Activated CD4-positive, alpha-beta T cell treated with anti-CD3 and anti-CD28 coated beads, Interleukin-2, Interleukin-6, amounts not matched to agents 100 ng/mL and 50 ng/mL, durations not matched to agents 16 hours and 8 hours (primary cell): ENCODE data around the gene RSPH1.

Experiments used
- DNase-seq: peaks from one replicate; pipeline ENCODE4 v3.0.0-alpha.2; 2020

RSPH1 gene

GRCh38 chr21:42461881-42462877 lies 33.8 kb downstream of the RSPH1 start:
- DNase-seq = no peak

- DNase-seq = no peak
Measured at GRCh38 chr21:42461185-42461520, 34.9 kb downstream of the RSPH1 start.

GRCh38 chr21:42460391-42461184 lies 35.4 kb downstream of the RSPH1 start:
- DNase-seq = peak; percentile 20

- no peak for DNase-seq
Measured at GRCh38 chr21:42459546-42460215, 36.3 kb downstream of the RSPH1 start.

GRCh38 chr21:42459082-42459460 lies 37.0 kb downstream of the RSPH1 start:
- DNase-seq = no peak

GRCh38 chr21:42456457-42456856 lies 39.6 kb downstream of the RSPH1 start:
- DNase-seq = peak; percentile 61

GRCh38 chr21:42455754-42456440 lies 40.1 kb downstream of the RSPH1 start:
- DNase-seq = no peak

- no peak for DNase-seq
Measured at GRCh38 chr21:42455196-42455595, 40.8 kb downstream of the RSPH1 start.

GRCh38 chr21:42454786-42455185 lies 41.2 kb downstream of the RSPH1 start:
- DNase-seq = no peak

- DNase-seq = no peak
Measured at GRCh38 chr21:42453986-42454570, 41.9 kb downstream of the RSPH1 start.

GRCh38 chr21:42453224-42453985 lies 42.6 kb downstream of the RSPH1 start:
- no peak for DNase-seq

- no peak for DNase-seq
Measured at GRCh38 chr21:42452401-42453223, 43.4 kb downstream of the RSPH1 start.

GRCh38 chr21:42451941-42452340 lies 44.1 kb downstream of the RSPH1 start:
- no peak for DNase-seq

- no peak for DNase-seq
Measured at GRCh38 chr21:42448686-42449085, 47.3 kb downstream of the RSPH1 start.

GRCh38 chr21:42447732-42448131 lies 48.3 kb downstream of the RSPH1 start:
- no peak for DNase-seq

- DNase-seq = no peak
Measured at GRCh38 chr21:42447182-42447581, 48.8 kb downstream of the RSPH1 start.

- no peak for DNase-seq
Measured at GRCh38 chr21:42446531-42446930, 49.5 kb downstream of the RSPH1 start.

- no peak for DNase-seq
Measured at GRCh38 chr21:42445311-42445710, 50.7 kb downstream of the RSPH1 start.

GRCh38 chr21:42444745-42445059 lies 51.3 kb downstream of the RSPH1 start:
- DNase-seq = no peak

- no peak for DNase-seq
Measured at GRCh38 chr21:42443876-42444744, 51.9 kb downstream of the RSPH1 start.
